Measurements from ENCODE around the gene RNF220.
"Not testable (repeated sequence)": the region's sequence is repeated elsewhere in the genome, so short reads cannot be mapped to it uniquely, and the experiment has no call there.

Gene RNF220

GRCh38 chr1:44545961-44546360 lies 140.9 kb downstream of the RNF220 start:
- in situ Hi-C loops (cut with MboI; ENCODE audit: low sequenced_read_pairs): no loop called here

GRCh38 chr1:44546403-44547053 lies 141.5 kb downstream of the RNF220 start:
- in situ Hi-C loops (cut with MboI; ENCODE audit: low sequenced_read_pairs): no loop called here

- in situ Hi-C loops (cut with MboI; ENCODE audit: low sequenced_read_pairs): no loop called here
Measured at GRCh38 chr1:44547361-44547760, 142.3 kb downstream of the RNF220 start.

- in situ Hi-C loops (cut with MboI; ENCODE audit: low sequenced_read_pairs): no loop called here
Measured at GRCh38 chr1:44547837-44548236, 142.8 kb downstream of the RNF220 start.

GRCh38 chr1:44549510-44549909 lies 144.5 kb downstream of the RNF220 start:
- in situ Hi-C loops (cut with MboI; ENCODE audit: low sequenced_read_pairs): no loop called here

GRCh38 chr1:44553127-44553758 lies 148.2 kb downstream of the RNF220 start:
- in situ Hi-C loops (cut with MboI; ENCODE audit: low sequenced_read_pairs): no loop called here

- in situ Hi-C loops (cut with MboI; ENCODE audit: low sequenced_read_pairs): no loop called here
Measured at GRCh38 chr1:44553771-44554170, 148.7 kb downstream of the RNF220 start.

GRCh38 chr1:44554706-44555105 lies 149.7 kb downstream of the RNF220 start:
- in situ Hi-C loops (cut with MboI; ENCODE audit: low sequenced_read_pairs): no loop called here

GRCh38 chr1:44557778-44558177 lies 152.7 kb downstream of the RNF220 start:
- in situ Hi-C loops (cut with MboI; ENCODE audit: low sequenced_read_pairs): no loop called here

- in situ Hi-C loops (cut with MboI; ENCODE audit: low sequenced_read_pairs): no loop called here
Measured at GRCh38 chr1:44558883-44559282, 153.8 kb downstream of the RNF220 start.

GRCh38 chr1:44559330-44559729 lies 154.3 kb downstream of the RNF220 start:
- in situ Hi-C loops (cut with MboI; ENCODE audit: low sequenced_read_pairs): no loop called here

- in situ Hi-C loops (cut with MboI; ENCODE audit: low sequenced_read_pairs): no loop called here
Measured at GRCh38 chr1:44559913-44560312, 154.9 kb downstream of the RNF220 start.

GRCh38 chr1:44560696-44561095 lies 155.6 kb downstream of the RNF220 start:
- in situ Hi-C loops (cut with MboI; ENCODE audit: low sequenced_read_pairs): not testable (repeated sequence)

GRCh38 chr1:44565259-44565750 lies 160.2 kb downstream of the RNF220 start:
- in situ Hi-C loops (cut with MboI; ENCODE audit: low sequenced_read_pairs): no loop called here

- in situ Hi-C loops (cut with MboI; ENCODE audit: low sequenced_read_pairs): no loop called here
Measured at GRCh38 chr1:44565833-44566232, 160.8 kb downstream of the RNF220 start.

GRCh38 chr1:44566281-44567046 lies 161.4 kb downstream of the RNF220 start:
- in situ Hi-C loops (cut with MboI; ENCODE audit: low sequenced_read_pairs): no loop called here

GRCh38 chr1:44568128-44568900 lies 163.3 kb downstream of the RNF220 start:
- in situ Hi-C loops (cut with MboI; ENCODE audit: low sequenced_read_pairs): no loop called here

- in situ Hi-C loops (cut with MboI; ENCODE audit: low sequenced_read_pairs): no loop called here
Measured at GRCh38 chr1:44569491-44569890, 164.4 kb downstream of the RNF220 start.

GRCh38 chr1:44571712-44572571 lies 166.9 kb downstream of the RNF220 start:
- in situ Hi-C loops (cut with MboI; ENCODE audit: low sequenced_read_pairs): no loop called here

GRCh38 chr1:44572572-44572879 lies 167.5 kb downstream of the RNF220 start:
- in situ Hi-C loops (cut with MboI; ENCODE audit: low sequenced_read_pairs): no loop called here

Data from HL-60/S4 treated with phorbol 12-myristate 13-acetate at 8.2 ng/mL for 4 days and 3 days (cell line).